Neural cell (in vitro differentiated cells): ENCODE data around the gene NFIB.

Source experiments
- CTCF ChIP-seq: fragments of 450-650 bp; IDR thresholded peaks from 2 replicates; pipeline ENCODE4 v1.5.1; 2014; ENCODE audit warnings: antibody characterized with exemption, mild to moderate bottlenecking, moderate library complexity; ENCODE audit not compliant: poor library complexity, severe bottlenecking
- EZH2 ChIP-seq: fragments of 200-600, 300-800 bp; shearing (Covaris generic), sonication (generic); IDR thresholded peaks from 2 replicates; pipeline ENCODE4 v1.6.1; 2014; ENCODE audit warnings: antibody characterized with exemption, low read length, borderline replicate concordance, mild to moderate bottlenecking; ENCODE audit not compliant: insufficient read depth, poor library complexity, severe bottlenecking
- MXI1 ChIP-seq: fragments of 450-650 bp; conservative IDR thresholded peaks from 2 replicates; pipeline ENCODE4 v1.6.1; 2014; ENCODE audit warnings: antibody characterized with exemption, mild to moderate bottlenecking; ENCODE audit not compliant: poor library complexity, severe bottlenecking
- POLR2AphosphoS5 ChIP-seq: IDR thresholded peaks from 2 replicates; pipeline ENCODE4 v1.6.1; 2012
- RAD21 ChIP-seq: fragments of 450-650 bp; conservative IDR thresholded peaks from 2 replicates; pipeline ENCODE4 v1.6.1; 2014; ENCODE audit warnings: antibody characterized with exemption, mild to moderate bottlenecking, moderate library complexity
- TAF1 ChIP-seq: IDR thresholded peaks from 2 replicates; pipeline ENCODE4 v1.6.1; 2012; ENCODE audit warnings: low read depth

DNA sequence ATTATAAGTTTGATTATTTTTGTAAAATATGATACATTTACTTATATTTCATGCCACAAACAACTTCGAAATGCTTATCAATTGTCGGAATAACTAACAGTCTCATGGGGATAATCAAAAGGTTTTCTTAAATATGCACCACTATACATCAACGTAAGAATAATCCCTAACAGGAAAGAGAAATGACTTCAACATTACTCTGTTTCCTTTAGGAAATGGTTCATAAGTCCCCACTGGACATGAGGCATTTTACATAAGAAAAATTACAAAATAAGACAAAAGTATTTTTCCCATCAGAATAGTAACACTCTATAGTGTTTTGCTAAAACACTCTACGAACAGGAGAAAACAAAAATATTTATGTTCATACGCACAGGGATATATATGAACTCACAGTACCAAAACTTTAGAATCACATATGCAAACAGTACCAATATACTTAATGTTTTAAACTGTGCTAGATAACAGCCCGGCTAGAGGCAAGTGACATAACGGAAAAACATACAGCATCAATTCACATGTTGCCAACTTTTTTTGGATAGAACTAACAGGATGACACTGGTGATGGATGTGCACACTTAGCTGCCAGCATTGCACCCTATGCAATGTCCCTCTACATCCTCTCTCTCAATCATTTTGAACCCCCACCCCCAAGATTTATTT is 120.5 kb downstream of the NFIB start:
- TF ChIP-seq CTCF (no peak), TAF1 (no peak), EZH2 (no peak), RAD21 (no peak), MXI1 (no peak), POLR2AphosphoS5 (no peak)
